Urinary bladder (tissue), 4 donors: Measurements from ENCODE around the gene AK8. TPM values are rescaled to one million over a fixed set of nuclear protein-coding genes. Genes with fewer than 3 reads are reported as not detected.
A peak's percentile ranks its signal among the peaks of the same experiment; 100 is the strongest.

Source experiments
- DNase-seq: peaks from one replicate; pipeline ENCODE4 v3.0.0-alpha.2; 2015; ENCODE audit errors: extremely low spot score
- H3K27ac ChIP-seq: one replicate; pipeline ENCODE4 v1.5.1; 2013; ENCODE audit warnings: low read depth, mild to moderate bottlenecking, moderate library complexity
- H3K36me3 ChIP-seq: one replicate; pipeline ENCODE4 v1.6.1; 2013; ENCODE audit warnings: mild to moderate bottlenecking, moderate library complexity; ENCODE audit not compliant: insufficient read depth
- H3K4me1 ChIP-seq: one replicate; pipeline ENCODE4 v1.6.1; 2013; ENCODE audit warnings: mild to moderate bottlenecking, moderate library complexity; ENCODE audit not compliant: insufficient read depth
- H3K4me3 ChIP-seq: one replicate; pipeline ENCODE4 v1.5.1; 2013; ENCODE audit warnings: low read depth, low read length
- WGBS: extraction: QIAGEN DNeasy Blood & Tissue Kit; methylation state at CpG from one replicate; pipeline ENCODE4 v1.1.7; 2013; 5-methylcytosine and 5-hydroxymethylcytosine counted together
- polyA plus RNA-seq: library from polyadenylated mRNA; stranded (reverse); fragments of 200-250 nt; gene quantifications from one replicate; pipeline ENCODE4 v1.2.3, GENCODE V29; 2013
- total RNA-seq: library from RNA; depleted of rRNA; stranded (reverse); fragments of >200 nt; gene quantifications from one replicate; pipeline ENCODE4 v1.2.3, GENCODE V29; 2014
- donor health status: healthy with polysubstance abuse.
- donor health status: healthy.

AK8 gene
- total and polyA plus RNA-seq, 2 donors = 1.0 to 1.1 TPM

DNA sequence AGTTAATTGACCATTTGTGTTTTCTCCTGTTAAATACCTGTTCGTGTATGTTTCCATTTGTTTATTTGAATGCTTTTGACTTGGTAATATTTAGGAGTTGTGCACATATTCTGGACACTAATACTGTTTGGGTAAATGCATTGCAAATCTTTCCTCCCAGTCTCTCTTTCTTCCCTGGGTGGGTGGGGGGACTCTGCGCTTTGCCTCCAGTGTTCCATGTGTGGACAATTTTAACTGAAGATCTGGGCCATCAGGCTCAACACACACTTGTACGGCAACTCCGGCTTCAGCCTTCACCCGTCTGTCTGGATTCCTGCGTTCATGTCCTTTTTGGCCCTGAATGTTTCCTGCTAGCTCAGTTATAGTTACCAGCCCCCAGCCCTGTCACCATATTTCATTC is 167.8 kb downstream of the AK8 start:
- WGBS = 78% methylated on average over 6 of the region's 6 CpGs
- Histone ChIP-seq H3K4me1 (no peaks in the 10 kb centered on the region), H3K4me3 (no peak overlapping the region), H3K27ac (no peak overlapping the region), H3K36me3 (no peaks in the 10 kb centered on the region)
- DNase-seq = no peak

DNA sequence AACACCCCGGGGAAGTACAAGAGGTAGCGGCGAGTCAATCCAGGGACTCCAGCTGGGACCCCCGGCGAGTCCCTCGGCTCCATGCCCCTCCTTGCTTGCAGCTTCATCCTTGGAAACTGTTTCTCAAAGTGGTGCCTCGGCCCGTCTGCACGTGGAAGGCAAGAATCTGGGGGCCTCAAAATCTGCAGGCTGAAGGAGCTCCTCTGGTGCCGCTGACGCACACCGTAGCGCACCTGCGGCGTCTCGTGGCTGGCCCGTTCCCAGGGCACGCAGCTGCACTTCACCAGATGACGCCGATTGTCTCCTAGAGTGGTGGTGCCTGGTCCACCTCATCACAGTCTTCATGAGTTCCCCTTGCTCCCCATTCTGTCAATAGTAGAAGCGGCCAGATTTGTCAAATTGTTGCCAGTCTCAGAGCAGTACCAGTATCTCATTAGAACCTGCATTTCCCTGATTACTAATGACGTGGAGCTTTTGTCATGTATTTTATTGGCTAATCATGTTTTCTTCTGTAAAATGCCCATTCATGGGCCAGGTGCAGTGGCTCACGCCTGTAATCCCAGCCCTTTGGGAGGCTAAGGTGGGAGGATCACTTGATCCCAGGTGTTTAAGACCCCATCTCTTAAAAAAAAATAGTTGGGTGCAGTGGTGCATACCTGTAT is 169.2 kb downstream of the AK8 start:
- no peak overlapping the region for H3K4me3 ChIP-seq
- DNase-seq = no peak
- H3K36me3 ChIP-seq = no peaks in the 10 kb centered on the region
- WGBS = 90% methylated on average over 23 of the region's 23 CpGs
- no peaks in the 10 kb centered on the region for H3K4me1 ChIP-seq
- H3K27ac ChIP-seq = no peak overlapping the region

DNA sequence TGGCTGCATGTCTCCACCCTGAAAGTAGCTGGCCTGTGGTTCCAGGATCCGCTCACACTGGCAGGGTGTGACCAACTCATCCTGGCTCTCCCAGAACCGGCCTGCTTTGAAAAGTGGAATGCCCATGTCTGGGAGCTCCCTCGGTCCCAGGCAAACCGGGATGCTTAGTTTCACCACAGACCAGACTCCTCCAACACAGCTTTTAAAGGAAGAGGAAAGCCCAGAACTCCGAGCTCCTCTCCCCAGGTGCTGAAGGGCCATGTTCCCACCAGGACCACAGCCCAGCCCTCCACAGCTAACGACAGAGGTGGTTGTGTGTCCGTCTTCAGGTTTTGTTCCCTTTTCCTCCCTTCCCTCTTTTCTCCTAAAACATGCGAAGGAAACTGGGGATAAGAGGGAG is 169.8 kb downstream of the AK8 start:
- H3K4me3 ChIP-seq = no peak overlapping the region
- H3K36me3 ChIP-seq = no peaks in the 10 kb centered on the region
- H3K27ac ChIP-seq = no peak overlapping the region
- 88% methylated on average over 8 of the region's 8 CpGs for WGBS
- no peaks in the 10 kb centered on the region for H3K4me1 ChIP-seq
- no peak for DNase-seq

DNA sequence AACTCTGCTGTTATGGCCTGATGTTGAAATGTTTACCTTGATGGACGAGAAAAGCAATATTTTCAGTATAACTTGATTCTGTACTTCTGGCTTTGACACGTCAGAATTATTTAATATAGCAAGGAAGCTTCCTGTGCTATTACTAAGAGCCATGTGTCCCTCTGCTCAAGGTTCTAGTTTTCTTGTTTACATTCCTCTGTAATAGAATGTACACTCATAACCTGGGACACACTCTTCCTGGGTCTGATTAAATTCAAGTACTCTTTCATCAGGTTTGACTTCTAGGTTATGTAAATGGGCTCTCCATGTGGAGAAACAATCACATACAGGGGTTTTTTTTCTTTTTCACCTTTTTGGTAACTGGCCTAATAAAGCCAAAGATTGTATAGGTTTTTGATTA is 174.7 kb downstream of the AK8 start:
- Histone ChIP-seq H3K4me3 (no peak overlapping the region), H3K4me1 (no peaks in the 10 kb centered on the region), H3K36me3 (no peaks in the 10 kb centered on the region), H3K27ac (no peak overlapping the region)
- no peak for DNase-seq
- 24% methylated on average over 2 of the region's 2 CpGs for WGBS

DNA sequence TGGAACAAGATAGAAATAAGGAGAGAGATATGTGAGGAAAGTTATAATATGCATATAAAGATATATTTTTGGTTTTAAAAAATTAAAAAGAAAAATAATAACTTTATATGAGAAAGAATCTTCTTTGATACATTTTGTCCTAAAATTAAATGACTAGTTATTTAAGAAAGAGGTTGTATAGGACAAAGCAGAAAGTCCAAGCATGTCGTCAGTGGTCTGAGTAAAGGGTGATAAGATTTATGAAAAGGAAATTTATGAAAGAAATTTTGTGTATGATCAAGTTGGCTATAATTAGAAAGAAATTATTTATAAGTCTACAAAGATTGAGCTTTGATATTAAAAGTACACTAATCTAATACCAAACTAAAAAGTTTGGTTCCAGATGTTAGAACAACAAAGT is 175.8 kb downstream of the AK8 start:
- H3K4me1 ChIP-seq = no peaks in the 10 kb centered on the region
- no peak for DNase-seq
- H3K36me3 ChIP-seq = no peaks in the 10 kb centered on the region
- no peak overlapping the region for H3K4me3 ChIP-seq
- 32% methylated on average over 1 of the region's 1 CpG for WGBS
- no peak overlapping the region for H3K27ac ChIP-seq

DNA sequence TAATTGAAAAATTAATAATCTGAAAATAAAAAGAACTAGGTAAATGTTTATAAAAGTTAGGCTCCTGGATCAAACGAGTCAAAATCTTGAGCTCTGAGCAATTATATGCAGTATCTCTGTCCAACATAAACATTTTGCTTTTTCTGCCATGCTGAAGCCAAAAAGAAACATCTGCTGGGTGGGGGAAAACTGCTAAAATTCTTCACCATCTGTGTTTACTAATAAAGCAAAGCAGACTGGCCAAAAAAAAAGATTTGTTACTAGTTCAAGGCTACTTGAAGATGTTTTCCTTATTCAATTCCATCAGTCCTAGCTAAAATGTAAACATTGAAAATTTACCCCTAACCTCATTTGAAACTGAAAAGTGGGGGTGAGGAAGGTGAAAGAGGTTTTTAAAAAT is 178.1 kb downstream of the AK8 start:
- Histone ChIP-seq H3K4me3 (no peak overlapping the region), H3K36me3 (no peaks in the 10 kb centered on the region), H3K27ac (no peak overlapping the region), H3K4me1 (no peaks in the 10 kb centered on the region)
- WGBS = 14% methylated on average over 1 of the region's 1 CpG
- DNase-seq = peak; percentile 17

DNA sequence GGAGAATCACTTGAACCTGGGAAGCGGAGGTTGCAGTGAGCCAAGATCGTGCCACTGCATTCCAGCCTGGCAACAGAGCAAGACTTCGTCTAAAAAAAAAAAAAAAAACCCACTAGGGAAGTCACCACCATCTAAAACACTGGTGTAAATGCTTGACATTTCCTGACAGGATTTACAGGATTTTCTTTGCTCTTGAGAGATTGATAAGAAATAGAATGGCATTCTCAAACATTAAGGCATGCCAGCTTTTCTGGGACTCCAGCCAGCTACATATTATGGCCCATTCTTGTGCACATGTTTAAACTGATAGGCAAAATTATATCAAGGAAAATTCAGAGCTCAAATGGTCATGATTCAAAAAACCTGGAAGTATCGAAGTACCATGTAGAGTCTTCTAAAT is 179.1 kb downstream of the AK8 start:
- H3K4me3 ChIP-seq = no peak overlapping the region
- H3K36me3 ChIP-seq = no peaks in the 10 kb centered on the region
- no peaks in the 10 kb centered on the region for H3K4me1 ChIP-seq
- no peak overlapping the region for H3K27ac ChIP-seq
- no peak for DNase-seq
- 38% methylated on average over 4 of the region's 4 CpGs for WGBS

DNA sequence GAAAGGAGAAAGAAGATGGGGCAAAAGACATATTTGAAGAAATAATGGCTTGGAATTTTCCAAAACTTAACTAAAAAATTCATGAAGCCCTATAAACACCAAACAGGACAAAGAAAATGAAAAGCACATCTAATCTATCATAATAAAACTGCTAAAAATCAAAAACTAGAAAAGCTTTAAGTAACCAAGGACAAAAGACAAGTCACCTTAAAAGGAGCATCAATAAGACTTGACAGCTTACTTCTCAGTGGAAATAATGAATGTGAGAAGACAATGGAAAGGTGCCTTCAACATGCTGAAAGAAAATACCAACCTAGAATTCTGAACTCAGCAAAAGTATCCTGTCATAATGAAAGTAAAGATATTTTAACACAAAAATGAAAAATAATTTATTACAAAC is 180.9 kb downstream of the AK8 start:
- Histone ChIP-seq H3K4me1 (no peaks in the 10 kb centered on the region), H3K36me3 (no peaks in the 10 kb centered on the region), H3K27ac (no peak overlapping the region), H3K4me3 (no peak overlapping the region)
- no peak for DNase-seq

DNA sequence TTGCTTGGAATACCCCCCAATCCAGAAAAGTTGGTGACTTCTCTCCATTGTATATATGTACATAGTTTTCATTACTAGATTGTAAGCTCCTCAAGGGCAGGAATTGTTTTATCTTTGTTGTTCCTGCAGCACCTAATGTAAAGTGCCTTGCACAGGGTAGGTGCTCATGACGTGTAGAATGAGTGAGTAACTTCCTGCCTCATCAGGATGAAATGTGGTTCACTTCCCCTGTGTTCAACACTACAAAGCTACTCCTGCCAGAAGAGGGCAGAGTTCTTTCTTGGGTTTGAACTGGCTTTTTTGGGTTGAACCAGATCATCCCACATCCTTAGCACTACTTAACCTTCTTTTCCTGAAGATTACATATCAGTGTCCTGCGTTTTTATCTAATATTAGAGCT is 183.9 kb downstream of the AK8 start:
- Histone ChIP-seq H3K36me3 (peaks cover 2% of the 10 kb centered on the region), H3K4me3 (no peak overlapping the region), H3K27ac (no peak overlapping the region), H3K4me1 (no peaks in the 10 kb centered on the region)
- DNase-seq = no peak
- WGBS = 39% methylated on average over 2 of the region's 2 CpGs

DNA sequence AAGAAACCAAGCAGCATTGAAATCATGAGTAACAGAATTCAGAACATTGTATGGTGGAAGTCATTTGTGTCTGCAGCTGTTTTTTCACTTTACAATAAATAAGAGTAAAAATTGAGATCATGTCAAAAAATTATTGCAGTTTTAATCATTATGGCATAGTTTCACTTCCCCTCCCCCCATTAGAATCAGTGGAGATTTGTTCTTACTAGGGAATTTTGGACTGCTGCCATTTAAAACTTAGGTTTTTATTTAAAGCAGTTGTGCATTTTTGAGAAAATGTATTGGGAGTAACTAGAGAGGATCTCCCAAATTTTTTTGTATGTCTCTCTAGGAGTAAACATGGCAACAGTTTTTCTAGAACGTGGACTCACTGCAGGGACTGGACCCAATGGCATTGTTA is 187.4 kb downstream of the AK8 start:
- Histone ChIP-seq H3K27ac (no peak overlapping the region), H3K36me3 (peaks cover 5% of the 10 kb centered on the region), H3K4me3 (no peak overlapping the region), H3K4me1 (no peaks in the 10 kb centered on the region)
- WGBS = 77% methylated on average over 1 of the region's 1 CpG
- no peak for DNase-seq

DNA sequence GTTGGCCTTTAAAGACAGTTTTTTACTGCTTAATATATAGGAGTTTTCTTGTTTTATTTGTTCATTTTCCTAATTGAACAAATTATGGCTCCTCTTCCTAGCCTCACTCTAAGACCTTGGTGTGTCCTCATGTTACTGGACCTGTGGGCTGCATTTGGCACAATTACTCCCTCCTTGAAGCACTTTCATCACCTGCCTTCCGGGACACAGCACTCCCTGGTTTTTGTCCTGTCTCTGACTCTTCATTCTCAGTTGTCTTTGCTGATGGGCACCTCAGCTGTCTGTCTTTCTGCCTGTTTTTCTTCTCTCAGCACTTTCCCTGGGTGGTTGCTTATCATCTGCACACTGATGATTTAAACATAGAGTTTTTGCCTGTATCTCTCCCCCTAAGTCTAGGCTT is 194.2 kb downstream of the AK8 start:
- 92% methylated on average over 1 of the region's 1 CpG for WGBS
- no peak for DNase-seq
- no peak overlapping the region for H3K4me3 ChIP-seq
- H3K36me3 ChIP-seq = peaks cover 4% of the 10 kb centered on the region
- no peaks in the 10 kb centered on the region for H3K4me1 ChIP-seq
- no peak overlapping the region for H3K27ac ChIP-seq

DNA sequence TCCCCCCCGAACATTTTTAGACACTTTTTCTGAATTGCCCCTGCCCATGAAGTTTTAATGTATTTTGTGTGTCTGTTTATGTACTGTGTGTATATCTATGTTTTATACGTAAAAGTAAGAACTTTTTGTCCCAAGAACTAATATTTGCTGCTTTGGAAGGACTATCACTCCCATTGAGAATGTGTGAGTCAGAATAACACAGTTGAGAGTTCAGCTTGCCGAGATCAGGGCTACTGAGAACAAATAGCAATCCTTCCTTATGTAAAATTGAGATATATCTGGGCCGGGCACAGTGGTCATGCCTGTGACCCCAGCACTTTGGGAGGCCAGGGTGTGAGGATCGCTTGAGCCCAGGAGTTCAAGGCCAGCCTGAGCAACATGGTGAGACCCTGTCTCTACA is 196.5 kb downstream of the AK8 start:
- DNase-seq = no peak
- WGBS = 91% methylated on average over 5 of the region's 5 CpGs
- peaks cover 3% of the 10 kb centered on the region for H3K36me3 ChIP-seq

DNA sequence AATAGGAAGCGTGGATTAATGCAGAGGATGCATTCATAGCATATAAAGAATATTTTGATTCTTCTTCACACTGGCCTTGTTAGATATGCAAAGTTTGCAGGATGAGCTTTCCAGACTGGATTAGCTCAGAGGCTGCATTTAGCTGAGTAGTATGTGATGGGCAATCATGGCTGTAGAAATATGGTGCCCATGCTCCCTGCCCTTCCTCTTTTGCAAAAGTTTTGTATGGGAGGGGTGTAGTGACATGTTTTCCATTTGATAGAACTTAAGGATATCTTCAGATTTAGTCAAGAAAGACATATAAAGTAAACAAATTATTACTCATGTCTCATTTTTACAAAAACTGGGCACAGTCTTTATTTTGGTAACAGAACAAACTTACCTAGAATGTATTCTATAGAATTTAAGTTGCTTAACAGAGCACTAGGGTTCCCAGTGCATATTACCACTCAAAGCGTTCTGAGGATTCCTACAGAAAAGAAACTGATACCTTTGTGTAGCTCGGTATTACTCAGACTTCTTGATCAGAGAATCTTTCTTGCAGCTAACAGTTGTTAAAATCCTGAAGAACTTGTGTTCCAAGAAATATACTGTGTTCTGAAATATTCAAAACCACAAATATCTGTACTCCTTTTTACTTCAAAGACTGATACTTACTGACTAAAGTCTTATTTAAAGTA is 198.0 kb downstream of the AK8 start:
- H3K27ac ChIP-seq = no peak overlapping the region
- peaks cover 3% of the 10 kb centered on the region for H3K36me3 ChIP-seq
- no peak for DNase-seq
- 76% methylated on average over 3 of the region's 3 CpGs for WGBS
- no peaks in the 10 kb centered on the region for H3K4me1 ChIP-seq
- H3K4me3 ChIP-seq = no peak overlapping the region

More for the DNA sequence above, 196.5 kb downstream of the AK8 start:
- H3K27ac ChIP-seq = no peak overlapping the region
- H3K4me3 ChIP-seq = no peak overlapping the region
- H3K4me1 ChIP-seq = no peaks in the 10 kb centered on the region

DNA sequence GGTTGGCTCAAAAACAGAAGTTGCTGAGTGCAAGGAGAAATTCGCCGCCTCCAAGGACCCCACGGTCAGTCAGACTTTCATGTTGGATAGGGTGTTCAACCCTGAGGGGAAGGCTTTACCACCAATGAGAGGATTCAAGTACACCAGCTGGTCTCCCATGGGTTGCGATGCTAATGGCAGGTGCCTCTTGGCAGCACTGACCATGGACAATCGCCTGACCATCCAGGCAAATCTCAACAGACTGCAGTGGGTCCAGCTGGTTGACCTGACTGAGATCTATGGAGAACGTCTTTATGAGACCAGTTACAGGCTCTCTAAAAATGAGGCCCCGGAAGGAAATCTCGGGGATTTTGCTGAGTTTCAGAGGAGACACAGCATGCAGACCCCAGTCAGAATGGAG is 200.1 kb downstream of the AK8 start:
- H3K36me3 ChIP-seq = no peaks in the 10 kb centered on the region
- no peak overlapping the region for H3K27ac ChIP-seq
- no peaks in the 10 kb centered on the region for H3K4me1 ChIP-seq
- H3K4me3 ChIP-seq = no peak overlapping the region
- no peak for DNase-seq
- 94% methylated on average over 8 of the region's 8 CpGs for WGBS
